ENCODE measurements around the gene PARG.
"Not testable (repeated sequence)": the region's sequence is repeated elsewhere in the genome, so short reads cannot be mapped to it uniquely, and the experiment has no call there.

- not testable (repeated sequence) for TF ChIP-seq POLR2A (IDR thresholded peaks at IDR 0.05)
- TF ChIP-seq, protein P1, sequence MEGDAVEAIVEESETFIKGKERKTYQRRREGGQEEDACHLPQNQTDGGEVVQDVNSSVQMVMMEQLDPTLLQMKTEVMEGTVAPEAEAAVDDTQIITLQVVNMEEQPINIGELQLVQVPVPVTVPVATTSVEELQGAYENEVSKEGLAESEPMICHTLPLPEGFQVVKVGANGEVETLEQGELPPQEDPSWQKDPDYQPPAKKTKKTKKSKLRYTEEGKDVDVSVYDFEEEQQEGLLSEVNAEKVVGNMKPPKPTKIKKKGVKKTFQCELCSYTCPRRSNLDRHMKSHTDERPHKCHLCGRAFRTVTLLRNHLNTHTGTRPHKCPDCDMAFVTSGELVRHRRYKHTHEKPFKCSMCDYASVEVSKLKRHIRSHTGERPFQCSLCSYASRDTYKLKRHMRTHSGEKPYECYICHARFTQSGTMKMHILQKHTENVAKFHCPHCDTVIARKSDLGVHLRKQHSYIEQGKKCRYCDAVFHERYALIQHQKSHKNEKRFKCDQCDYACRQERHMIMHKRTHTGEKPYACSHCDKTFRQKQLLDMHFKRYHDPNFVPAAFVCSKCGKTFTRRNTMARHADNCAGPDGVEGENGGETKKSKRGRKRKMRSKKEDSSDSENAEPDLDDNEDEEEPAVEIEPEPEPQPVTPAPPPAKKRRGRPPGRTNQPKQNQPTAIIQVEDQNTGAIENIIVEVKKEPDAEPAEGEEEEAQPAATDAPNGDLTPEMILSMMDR (IDR thresholded peaks at IDR 0.05) = not testable (repeated sequence)
Measured at GRCh38 chr10:49858697-49859382, 83.0 kb downstream of the PARG start.
